Thymus (tissue), 11 donors: ENCODE results near the gene MVD. TPM values are rescaled to one million over a fixed set of nuclear protein-coding genes. Genes with fewer than 3 reads are reported as not detected.

Experiments
- DNase-seq, 9 donors: peaks; one replicate each; pipeline ENCODE4 v3.0.0-alpha.2; 2013; ENCODE audit warnings: low spot score in 9 of 9, low read depth in 6 of 9, missing footprints in 1 of 9
- H3K27ac ChIP-seq, 2 donors: one replicate each; pipeline ENCODE4 v1.5.1; 2013; ENCODE audit warnings: control low read depth in 1 of 2, low read depth in 1 of 2, low read length in 1 of 2, mild to moderate bottlenecking in 1 of 2, moderate library complexity in 1 of 2
- H3K27me3 ChIP-seq, 2 donors: one replicate each; pipeline ENCODE4 v1.5.1; 2013; ENCODE audit warnings: low read length in 1 of 2; ENCODE audit not compliant: control insufficient read depth in 2 of 2, insufficient read depth in 1 of 2
- H3K36me3 ChIP-seq, 2 donors: one replicate each; pipeline ENCODE4 v1.5.1; 2013; ENCODE audit warnings: low read length in 1 of 2, mild to moderate bottlenecking in 1 of 2, moderate library complexity in 1 of 2; ENCODE audit not compliant: control insufficient read depth in 2 of 2, insufficient read depth in 2 of 2
- H3K4me1 ChIP-seq, 2 donors: one replicate each; pipeline ENCODE4 v1.5.1; 2013; ENCODE audit warnings: low read length in 2 of 2; ENCODE audit not compliant: control insufficient read depth in 2 of 2, insufficient read depth in 2 of 2
- H3K4me3 ChIP-seq, 2 donors: one replicate each; pipeline ENCODE4 v1.5.1; 2013; ENCODE audit warnings: low read length in 2 of 2, control low read depth in 1 of 2, mild to moderate bottlenecking in 1 of 2
- H3K9me3 ChIP-seq, 2 donors: one replicate each; pipeline ENCODE4 v1.5.1; 2013; ENCODE audit warnings: low read length in 1 of 2, mild to moderate bottlenecking in 1 of 2; ENCODE audit not compliant: control insufficient read depth in 2 of 2, insufficient read depth in 1 of 2
- WGBS: extraction: QIAGEN DNeasy Blood & Tissue Kit; methylation state at CpG from one replicate; pipeline ENCODE4 v1.1.7; 2013; 5-methylcytosine and 5-hydroxymethylcytosine counted together
- polyA plus RNA-seq: library from polyadenylated mRNA; stranded (reverse); fragments of 200-250 nt; gene quantifications from one replicate; pipeline ENCODE4 v1.2.3, GENCODE V29; 2013
- total RNA-seq: library from RNA; stranded (reverse); fragments of 120-200 nt; gene quantifications from one replicate; pipeline ENCODE4 v1.2.4, GENCODE V29; 2013
- donor health status: healthy.

Gene MVD
- total and polyA plus RNA-seq, 2 donors = 22.1 to 30.2 TPM

GRCh38 chr16:88640498-88641247 lies 22.2 kb downstream of the MVD start:
- Histone ChIP-seq H3K27me3 (peaks cover 28 to 58% of the 10 kb centered on the region in 2 donors), H3K4me3 (no peak overlapping the region), H3K4me1 (peaks cover 0 to 4% of the 10 kb centered on the region in 2 donors), H3K27ac (no peak overlapping the region), H3K9me3 (peaks cover 5 to 11% of the 10 kb centered on the region in 2 donors), H3K36me3 (peaks cover 14 to 18% of the 10 kb centered on the region in 2 donors)
- no peak for DNase-seq
- WGBS = 61% methylated on average over 17 of the region's 17 CpGs

DNA sequence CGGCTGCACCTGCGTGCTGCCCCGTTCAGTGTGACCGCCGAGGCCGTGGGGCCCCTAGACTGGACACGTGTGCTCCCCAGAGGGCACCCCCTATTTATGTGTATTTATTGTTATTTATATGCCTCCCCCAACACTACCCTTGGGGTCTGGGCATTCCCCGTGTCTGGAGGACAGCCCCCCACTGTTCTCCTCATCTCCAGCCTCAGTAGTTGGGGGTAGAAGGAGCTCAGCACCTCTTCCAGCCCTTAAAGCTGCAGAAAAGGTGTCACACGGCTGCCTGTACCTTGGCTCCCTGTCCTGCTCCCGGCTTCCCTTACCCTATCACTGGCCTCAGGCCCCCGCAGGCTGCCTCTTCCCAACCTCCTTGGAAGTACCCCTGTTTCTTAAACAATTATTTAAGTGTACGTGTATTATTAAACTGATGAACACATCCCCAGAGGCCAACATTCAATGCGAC lies 22.8 kb downstream of the MVD start:
- H3K27me3 ChIP-seq = peaks cover 33 to 64% of the 10 kb centered on the region in 2 donors
- H3K9me3 ChIP-seq = peaks cover 5 to 11% of the 10 kb centered on the region in 2 donors
- no peak for DNase-seq
- WGBS = 52% methylated on average over 13 of the region's 13 CpGs
- no peak overlapping the region for H3K4me3 ChIP-seq
- H3K27ac ChIP-seq = no peak overlapping the region
- peaks cover 11 to 15% of the 10 kb centered on the region in 2 donors for H3K36me3 ChIP-seq
- H3K4me1 ChIP-seq = peaks cover 0 to 5% of the 10 kb centered on the region in 2 donors

DNA sequence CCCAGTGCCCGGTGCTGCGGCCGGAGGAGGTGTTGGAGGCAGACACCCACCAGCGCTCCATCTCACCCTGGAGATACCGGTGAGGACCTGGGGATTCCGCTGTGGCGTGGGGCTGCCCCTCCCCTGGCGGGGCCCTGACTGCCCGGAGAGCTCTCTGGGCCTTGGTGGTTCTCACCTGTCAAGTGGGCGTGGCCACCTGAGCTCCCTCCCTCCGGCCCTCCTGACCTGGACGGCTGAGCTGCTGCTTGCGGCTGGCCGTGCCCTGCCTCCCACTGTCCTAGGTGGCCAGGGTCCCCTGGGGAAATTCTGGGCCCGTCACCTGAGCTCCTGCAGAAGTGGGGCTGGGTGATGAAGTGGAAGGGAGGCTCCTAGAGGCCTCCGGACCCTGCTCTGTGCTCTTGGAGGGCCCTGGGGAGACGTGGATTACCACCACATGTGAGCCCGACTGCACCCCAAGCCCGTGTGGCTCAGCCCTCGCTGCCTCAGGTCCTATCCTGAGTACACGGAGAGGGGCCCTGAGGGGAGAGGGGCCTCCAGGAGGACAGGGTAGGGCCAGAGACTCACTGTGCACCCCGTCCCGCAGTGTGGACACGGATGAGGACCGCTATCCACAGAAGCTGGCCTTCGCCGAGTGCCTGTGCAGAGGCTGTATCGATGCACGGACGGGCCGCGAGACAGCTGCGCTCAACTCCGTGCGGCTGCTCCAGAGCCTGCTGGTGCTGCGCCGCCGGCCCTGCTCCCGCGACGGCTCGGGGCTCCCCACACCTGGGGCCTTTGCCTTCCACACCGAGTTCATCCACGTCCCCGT lies 23.5 kb downstream of the MVD start:
- DNase-seq = no peak
- 33% methylated on average over 45 of the region's 45 CpGs for WGBS
- H3K9me3 ChIP-seq = peaks cover 5 to 11% of the 10 kb centered on the region in 2 donors
- peaks cover 0 to 11% of the 10 kb centered on the region in 2 donors for H3K4me1 ChIP-seq
- H3K27me3 ChIP-seq = peaks cover 35 to 70% of the 10 kb centered on the region in 2 donors
- H3K4me3 ChIP-seq = no peak overlapping the region
- H3K27ac ChIP-seq = no peak overlapping the region
- H3K36me3 ChIP-seq = peaks cover 10 to 15% of the 10 kb centered on the region in 2 donors

GRCh38 chr16:88638323-88639230 lies 24.3 kb downstream of the MVD start, which contains the start of gene IL17C:
IL17C (plus strand) TSS chr16:88638572; CDS start chr16:88638642, 70 bp downstream.
- no peak within 1 kb of the TSS for H3K27ac ChIP-seq
- peaks cover 5 to 19% of the 10 kb centered on the region in 2 donors for H3K4me1 ChIP-seq
- WGBS = 46% methylated on average over 27 of the region's 27 CpGs
- H3K36me3 ChIP-seq = peaks cover 5 to 13% of the 10 kb centered on the region in 2 donors
- H3K9me3 ChIP-seq = peaks cover 5 to 11% of the 10 kb centered on the region in 2 donors
- peaks cover 35 to 79% of the 10 kb centered on the region in 2 donors for H3K27me3 ChIP-seq
- H3K4me3 ChIP-seq = no peak within 1 kb of the TSS
- peak in 1 of 9 donors; percentile 16 for DNase-seq

DNA sequence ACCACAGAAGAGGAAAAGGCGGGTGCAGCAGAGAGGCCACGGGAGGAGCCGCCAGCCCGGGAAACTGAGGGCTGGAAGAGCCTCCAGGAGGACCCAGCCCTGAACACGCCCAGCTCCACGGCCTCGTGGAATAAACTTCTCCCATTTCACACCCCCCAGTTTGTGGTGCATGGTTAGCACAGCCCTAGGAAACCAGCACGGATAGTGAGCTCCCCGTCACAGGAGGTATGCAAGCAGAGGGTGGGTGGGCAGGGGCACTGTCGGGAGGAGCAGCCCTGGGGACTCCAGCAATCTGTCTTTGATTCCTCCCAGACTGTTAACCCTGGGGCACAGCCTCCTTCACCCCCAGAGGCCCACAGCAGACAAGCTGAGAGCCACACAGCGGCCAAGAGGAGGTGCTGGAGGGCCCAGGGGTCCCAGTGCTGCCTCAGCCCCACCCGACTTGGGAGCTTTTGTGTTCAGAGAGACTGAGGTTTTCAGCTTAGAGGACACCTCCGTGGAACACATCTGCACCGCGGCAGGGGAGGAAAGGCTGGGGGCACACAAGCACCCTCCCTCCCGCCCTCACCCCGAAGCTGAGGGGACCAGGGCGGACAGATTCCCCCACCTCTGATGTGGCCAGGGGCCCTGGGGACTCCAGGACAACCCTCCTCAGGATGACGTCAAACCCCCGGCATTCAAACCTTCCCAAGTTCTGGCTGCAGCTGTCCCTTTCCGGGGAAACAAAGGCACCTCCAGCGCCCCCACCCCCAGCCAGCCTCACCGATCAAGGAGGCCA lies 26.2 kb downstream of the MVD start:
- H3K4me1 ChIP-seq = peaks cover 5 to 25% of the 10 kb centered on the region in 2 donors
- peaks cover 15 to 18% of the 10 kb centered on the region in 2 donors for H3K36me3 ChIP-seq
- H3K27ac ChIP-seq = no peak overlapping the region
- WGBS = 78% methylated on average over 23 of the region's 23 CpGs
- DNase-seq = no peak
- peaks cover 4 to 9% of the 10 kb centered on the region in 2 donors for H3K9me3 ChIP-seq
- H3K4me3 ChIP-seq = no peak overlapping the region
- H3K27me3 ChIP-seq = peaks cover 35 to 84% of the 10 kb centered on the region in 2 donors

DNA sequence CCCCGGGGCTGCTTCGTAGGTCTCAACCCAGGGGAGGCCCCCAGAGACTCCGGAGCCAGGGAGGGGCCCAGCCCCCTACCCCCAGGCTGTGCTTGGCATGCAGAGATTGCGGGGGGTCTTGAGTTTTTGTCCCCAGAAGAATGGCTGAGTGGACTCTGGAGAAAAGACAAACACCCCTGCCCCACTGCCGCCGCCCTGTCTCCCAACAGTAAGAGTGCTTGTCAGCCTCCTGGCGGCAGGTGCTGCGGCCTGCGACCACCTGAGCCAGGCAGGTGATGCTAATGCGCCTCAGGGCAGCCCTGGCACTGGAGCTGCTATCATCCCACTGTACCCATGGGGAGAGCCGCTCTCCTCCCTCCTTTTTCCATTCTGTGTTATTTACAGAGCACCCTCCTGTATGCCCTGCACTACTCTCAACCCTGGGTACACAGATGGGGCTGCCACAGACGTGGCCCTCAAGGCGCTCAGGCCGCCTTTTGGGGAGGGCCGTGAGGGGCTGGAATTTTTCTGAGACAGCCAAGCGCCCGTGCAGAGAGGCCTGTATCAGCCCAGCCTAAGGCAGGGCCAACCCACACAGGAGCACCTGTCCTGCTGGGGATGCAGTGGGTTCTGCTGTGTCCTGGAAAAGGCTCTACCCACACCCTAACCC lies 27.1 kb downstream of the MVD start:
- peaks cover 5 to 25% of the 10 kb centered on the region in 2 donors for H3K4me1 ChIP-seq
- no peak for DNase-seq
- 96% methylated on average over 17 of the region's 17 CpGs for WGBS
- no peak overlapping the region for H3K4me3 ChIP-seq
- peaks cover 34 to 78% of the 10 kb centered on the region in 2 donors for H3K27me3 ChIP-seq
- peaks cover 3 to 9% of the 10 kb centered on the region in 2 donors for H3K9me3 ChIP-seq
- H3K36me3 ChIP-seq = peaks cover 22 to 26% of the 10 kb centered on the region in 2 donors
- H3K27ac ChIP-seq = no peak overlapping the region

DNA sequence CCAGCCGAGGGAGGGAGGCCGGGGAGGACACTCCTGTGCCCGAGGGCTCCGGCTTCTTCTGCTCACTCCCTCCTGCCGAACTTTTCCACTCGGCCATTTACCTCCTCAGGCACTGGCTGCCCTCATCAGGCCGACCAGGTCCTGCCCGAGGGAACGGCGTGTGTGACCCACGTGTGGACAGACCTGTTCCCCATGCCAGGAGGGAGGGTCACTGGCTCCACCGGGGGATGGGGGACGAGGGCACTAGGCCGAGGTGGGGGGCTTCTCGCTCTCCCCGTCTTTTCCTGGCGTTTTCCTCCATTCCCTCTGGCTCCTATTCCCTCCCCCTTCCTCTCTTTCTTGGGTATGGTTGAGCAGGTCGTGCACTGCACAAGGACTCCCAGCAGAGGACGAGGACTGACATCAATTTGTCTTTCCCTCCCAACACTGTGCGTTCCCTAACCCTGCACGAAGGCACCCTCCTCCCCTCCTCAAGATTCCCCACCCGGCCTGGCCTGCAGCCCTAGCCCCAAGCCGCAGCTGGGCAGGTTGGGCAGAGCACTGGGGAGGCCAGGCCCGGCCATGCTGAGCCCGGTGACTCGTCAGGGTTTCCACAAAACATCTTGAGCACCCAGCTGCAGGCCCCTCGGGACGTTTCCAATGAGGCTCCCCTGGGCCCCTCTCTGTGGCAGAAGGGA lies 27.8 kb downstream of the MVD start:
- Histone ChIP-seq H3K4me3 (peak overlapping the region in 1 of 2 donors; percentile 33), H3K27ac (no peak overlapping the region), H3K9me3 (peaks cover 3 to 9% of the 10 kb centered on the region in 2 donors), H3K4me1 (peaks cover 5 to 25% of the 10 kb centered on the region in 2 donors), H3K27me3 (peaks cover 29 to 71% of the 10 kb centered on the region in 2 donors), H3K36me3 (peaks cover 28 to 33% of the 10 kb centered on the region in 2 donors)
- no peak for DNase-seq
- WGBS = 45% methylated on average over 28 of the region's 28 CpGs
